ENCODE measurements around the gene MARK4. TPM values are rescaled to one million over a fixed set of nuclear protein-coding genes. Genes with fewer than 3 reads are reported as not detected.
A peak's percentile ranks its signal among the peaks of the same experiment; 100 is the strongest.

MARK4 gene
- total RNA-seq, 1 experiment from 2014 or later: 44.0 TPM

DNA sequence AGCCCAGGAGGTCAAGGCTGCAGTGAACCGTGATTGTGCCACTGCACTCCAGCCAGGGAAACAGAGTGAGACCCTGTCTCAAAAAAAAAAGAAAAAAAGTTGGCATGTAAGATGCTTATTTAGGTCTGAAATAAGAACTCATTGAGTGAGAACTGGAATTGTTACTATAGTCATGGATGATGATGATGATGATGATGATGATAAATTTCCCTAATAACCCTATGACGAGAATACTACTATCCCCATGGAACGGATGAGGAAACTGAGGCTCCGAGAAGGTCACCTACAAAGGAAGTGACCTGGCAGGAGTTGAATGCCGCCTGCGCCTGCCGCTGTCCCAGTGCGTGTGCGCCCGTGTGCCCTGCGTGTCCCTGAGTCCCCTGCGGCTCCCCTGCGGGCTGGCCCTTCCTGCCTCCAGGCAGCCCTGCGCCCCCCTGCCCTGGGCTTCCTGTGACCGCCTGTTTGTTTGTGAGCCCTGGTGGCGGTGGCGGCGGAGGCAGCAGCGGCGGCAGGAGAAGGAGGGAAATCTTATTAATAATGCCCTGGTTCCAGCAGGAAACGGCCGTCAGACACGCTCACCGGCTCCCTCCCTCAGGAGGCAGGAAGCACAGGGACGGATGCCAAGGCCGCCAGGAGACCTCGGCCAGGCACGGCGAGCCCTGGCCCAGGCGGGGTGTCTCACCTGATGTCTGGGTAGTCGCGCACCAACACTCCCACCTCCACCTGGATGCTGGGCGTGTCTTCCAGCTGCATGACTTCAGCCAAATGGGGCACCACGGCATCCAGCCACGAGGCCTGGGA lies 35.5 kb upstream of the MARK4 start:
- Histone ChIP-seq H3K36me3 (ENCODE audit: insufficient read depth, low read length, poor library complexity, severe bottlenecking) (no peaks in the 10 kb centered on the region), H3K27me3 (replicated peaks; ENCODE audit: insufficient read depth, low read depth, low read length, poor library complexity) (peaks cover 65% of the 10 kb centered on the region), H3K4me1 (ENCODE audit: insufficient read depth, low read length, poor library complexity, severe bottlenecking) (no peaks in the 10 kb centered on the region), H3K9me3 (ENCODE audit: low read depth, low read length, poor library complexity, severe bottlenecking) (no peaks in the 10 kb centered on the region), H3K27ac (ENCODE audit: low read depth, low read length, poor library complexity, severe bottlenecking) (no peak overlapping the region), H3K4me3 (ENCODE audit: low read depth, low read length, poor library complexity, severe bottlenecking) (no peak overlapping the region)
- POLR2A ChIA-PET (ENCODE audit: low non-redundant PET): no interaction called here
- CTCF ChIA-PET: no interaction called here
- TF ChIP-seq, protein P1, sequence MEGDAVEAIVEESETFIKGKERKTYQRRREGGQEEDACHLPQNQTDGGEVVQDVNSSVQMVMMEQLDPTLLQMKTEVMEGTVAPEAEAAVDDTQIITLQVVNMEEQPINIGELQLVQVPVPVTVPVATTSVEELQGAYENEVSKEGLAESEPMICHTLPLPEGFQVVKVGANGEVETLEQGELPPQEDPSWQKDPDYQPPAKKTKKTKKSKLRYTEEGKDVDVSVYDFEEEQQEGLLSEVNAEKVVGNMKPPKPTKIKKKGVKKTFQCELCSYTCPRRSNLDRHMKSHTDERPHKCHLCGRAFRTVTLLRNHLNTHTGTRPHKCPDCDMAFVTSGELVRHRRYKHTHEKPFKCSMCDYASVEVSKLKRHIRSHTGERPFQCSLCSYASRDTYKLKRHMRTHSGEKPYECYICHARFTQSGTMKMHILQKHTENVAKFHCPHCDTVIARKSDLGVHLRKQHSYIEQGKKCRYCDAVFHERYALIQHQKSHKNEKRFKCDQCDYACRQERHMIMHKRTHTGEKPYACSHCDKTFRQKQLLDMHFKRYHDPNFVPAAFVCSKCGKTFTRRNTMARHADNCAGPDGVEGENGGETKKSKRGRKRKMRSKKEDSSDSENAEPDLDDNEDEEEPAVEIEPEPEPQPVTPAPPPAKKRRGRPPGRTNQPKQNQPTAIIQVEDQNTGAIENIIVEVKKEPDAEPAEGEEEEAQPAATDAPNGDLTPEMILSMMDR (conservative IDR thresholded peaks at IDR 0.05; ENCODE audit: low read depth, low read length): no peak
- TF ChIP-seq EZH2 (IDR thresholded peaks at IDR 0.05; ENCODE audit: borderline replicate concordance, low read depth, low read length, poor library complexity, severe bottlenecking): no peak
- no TSS peak for BruUV-seq (replicated peaks)
- intact Hi-C loops (cut with micrococcal nuclease; ENCODE audit: unreplicated experiment): no loop called here
- no peak for DNase-seq (ENCODE audit: low spot score)

DNA sequence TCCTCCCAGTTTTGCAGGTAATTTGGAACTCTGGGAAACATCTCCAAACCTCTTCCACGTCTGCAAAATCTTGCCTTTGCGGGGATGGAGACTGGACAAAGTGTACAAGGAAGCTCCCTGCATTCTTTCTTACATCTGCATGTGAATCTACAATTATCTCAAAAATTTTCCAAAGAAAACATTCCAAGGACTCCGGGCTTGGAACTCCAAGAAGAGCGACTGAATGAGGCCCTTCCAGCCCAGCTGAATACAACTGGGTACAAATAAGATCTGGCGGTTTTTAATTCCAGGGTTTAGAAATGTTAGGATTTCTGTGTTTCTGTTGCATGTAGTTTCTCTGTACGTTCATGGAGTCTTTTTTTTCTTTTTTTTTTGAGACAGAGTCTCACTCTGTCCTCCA lies 34.4 kb upstream of the MARK4 start:
- POLR2A ChIA-PET (ENCODE audit: low non-redundant PET): no interaction called here
- Histone ChIP-seq H3K4me3 (ENCODE audit: low read depth, low read length, poor library complexity, severe bottlenecking) (no peak overlapping the region), H3K9me3 (ENCODE audit: low read depth, low read length, poor library complexity, severe bottlenecking) (no peaks in the 10 kb centered on the region), H3K36me3 (ENCODE audit: insufficient read depth, low read length, poor library complexity, severe bottlenecking) (no peaks in the 10 kb centered on the region), H3K27me3 (replicated peaks; ENCODE audit: insufficient read depth, low read depth, low read length, poor library complexity) (peaks cover 71% of the 10 kb centered on the region), H3K4me1 (ENCODE audit: insufficient read depth, low read length, poor library complexity, severe bottlenecking) (no peaks in the 10 kb centered on the region), H3K27ac (ENCODE audit: low read depth, low read length, poor library complexity, severe bottlenecking) (no peak overlapping the region)
- TF ChIP-seq, protein P1 (conservative IDR thresholded peaks at IDR 0.05; ENCODE audit: low read depth, low read length): no peak
- TF ChIP-seq EZH2 (IDR thresholded peaks at IDR 0.05; ENCODE audit: borderline replicate concordance, low read depth, low read length, poor library complexity, severe bottlenecking): no peak
- DNase-seq (ENCODE audit: low spot score): no peak
- CTCF ChIA-PET: no interaction called here
- BruUV-seq (replicated peaks): no TSS peak
- intact Hi-C loops (cut with micrococcal nuclease; ENCODE audit: unreplicated experiment): no loop called here

DNA sequence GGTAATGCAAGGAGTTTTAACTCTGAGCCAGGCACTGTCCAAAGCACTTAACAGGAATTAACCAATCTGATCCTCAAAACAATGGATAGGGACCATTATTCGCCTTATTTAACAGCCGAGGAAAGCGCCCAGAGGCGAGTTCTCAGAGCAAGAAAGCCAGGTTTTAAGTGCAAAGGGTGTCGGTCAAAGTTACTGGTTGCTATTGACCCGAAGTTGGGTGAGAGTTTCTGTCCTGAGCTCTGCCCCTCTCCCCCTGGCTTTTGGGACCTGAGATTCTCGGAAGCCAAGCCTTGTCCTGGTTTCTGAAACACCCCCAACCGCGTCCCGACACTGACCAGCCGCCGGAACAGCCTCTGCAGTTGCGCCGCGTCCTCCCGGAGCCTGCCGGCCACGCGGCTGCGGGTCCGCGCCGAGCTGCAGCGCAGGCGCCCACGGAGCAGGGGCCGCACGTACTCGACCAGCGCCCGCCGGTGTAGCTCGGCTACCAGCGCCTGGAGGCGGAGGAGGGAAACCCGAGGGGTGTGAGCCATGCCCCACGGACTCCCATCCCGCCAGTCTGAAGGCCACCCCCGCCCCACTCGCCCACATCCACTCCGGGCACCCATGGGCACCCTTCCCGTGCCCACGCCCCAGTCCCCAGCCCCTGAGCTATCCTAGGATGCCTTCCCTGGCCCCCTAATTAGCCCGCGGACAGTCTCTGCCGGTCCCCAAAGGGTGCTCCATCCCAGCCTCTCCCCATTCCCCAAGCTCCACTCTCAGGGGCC lies 33.7 kb upstream of the MARK4 start:
- Histone ChIP-seq H3K27me3 (replicated peaks; ENCODE audit: insufficient read depth, low read depth, low read length, poor library complexity) (peaks cover 71% of the 10 kb centered on the region), H3K4me1 (ENCODE audit: insufficient read depth, low read length, poor library complexity, severe bottlenecking) (no peaks in the 10 kb centered on the region), H3K27ac (ENCODE audit: low read depth, low read length, poor library complexity, severe bottlenecking) (no peak overlapping the region), H3K9me3 (ENCODE audit: low read depth, low read length, poor library complexity, severe bottlenecking) (no peaks in the 10 kb centered on the region), H3K36me3 (ENCODE audit: insufficient read depth, low read length, poor library complexity, severe bottlenecking) (no peaks in the 10 kb centered on the region), H3K4me3 (ENCODE audit: low read depth, low read length, poor library complexity, severe bottlenecking) (no peak overlapping the region)
- no peak for DNase-seq (ENCODE audit: low spot score)
- intact Hi-C loops (cut with micrococcal nuclease; ENCODE audit: unreplicated experiment): no loop called here
- BruUV-seq (replicated peaks): no TSS peak
- TF ChIP-seq, protein P1 (conservative IDR thresholded peaks at IDR 0.05; ENCODE audit: low read depth, low read length): no peak
- TF ChIP-seq EZH2 (IDR thresholded peaks at IDR 0.05; ENCODE audit: borderline replicate concordance, low read depth, low read length, poor library complexity, severe bottlenecking): peak; percentile 92
- ChIA-PET CTCF (no interaction called here), POLR2A (ENCODE audit: low non-redundant PET) (no interaction called here)
